Endothelial cell (in vitro differentiated cells): ENCODE results near the gene TIMELESS. TPM values are rescaled to one million over a fixed set of nuclear protein-coding genes. Genes with fewer than 3 reads are reported as not detected.

Experiments used
- DNase-seq: peaks from one replicate; pipeline ENCODE4 v3.0.0; 2021; ENCODE audit warnings: low spot score
- H3K27ac Mint-ChIP-seq: one replicate; pipeline ENCODE4 v1.8.0; 2021; ENCODE audit warnings: mixed read lengths, inconsistent platforms; ENCODE audit not compliant: unreplicated experiment
- H3K27me3 Mint-ChIP-seq: one replicate; pipeline ENCODE4 v1.8.0; 2021; ENCODE audit warnings: mild to moderate bottlenecking, moderate library complexity, mixed read lengths, inconsistent platforms; ENCODE audit not compliant: unreplicated experiment
- H3K36me3 Mint-ChIP-seq: one replicate; pipeline ENCODE4 v1.8.0; 2021; ENCODE audit warnings: mild to moderate bottlenecking, low read depth, mixed read lengths, inconsistent platforms; ENCODE audit not compliant: unreplicated experiment
- H3K4me1 Mint-ChIP-seq: one replicate; pipeline ENCODE4 v1.8.0; 2021; ENCODE audit warnings: mild to moderate bottlenecking, mixed read lengths, inconsistent platforms; ENCODE audit not compliant: unreplicated experiment
- H3K4me3 Mint-ChIP-seq: one replicate; pipeline ENCODE4 v1.8.0; 2021; ENCODE audit warnings: mild to moderate bottlenecking, mixed read lengths, inconsistent platforms; ENCODE audit not compliant: unreplicated experiment
- H3K9me3 Mint-ChIP-seq: one replicate; pipeline ENCODE4 v1.8.0; 2021; ENCODE audit warnings: mixed read lengths, inconsistent platforms; ENCODE audit not compliant: unreplicated experiment
- CTCF ChIP-seq: fragments of 200-600 bp; sonication (generic); IDR thresholded peaks from one replicate; pipeline ENCODE4 v1.5.0; 2021; ENCODE audit warnings: antibody characterized with exemption; ENCODE audit not compliant: unreplicated experiment
- total RNA-seq: library from RNA; stranded (reverse); fragmentation: NEBNext Ultra II Directional; extraction: Animal tissue kit (Norgen Biotek cat#: 25700); gene quantifications from one replicate; pipeline ENCODE4 v1.2.1, GENCODE V29; 2021; ENCODE audit not compliant: unreplicated experiment

The TIMELESS gene
- total RNA-seq, 1 donor from 2014 or later = 34.2 TPM

- no peak for TF ChIP-seq CTCF
- Mint-ChIP-seq H3K27ac (no peak overlapping the region), H3K27me3 (peaks cover 4% of the 10 kb centered on the region), H3K9me3 (no peaks in the 10 kb centered on the region), H3K36me3 (peaks cover 4% of the 10 kb centered on the region), H3K4me1 (no peaks in the 10 kb centered on the region), H3K4me3 (no peak overlapping the region)
- DNase-seq = no peak
Measured at GRCh38 chr12:56479625-56480024, 30.4 kb upstream of the TIMELESS start.

GRCh38 chr12:56477521-56478225 is 28.4 kb upstream of the TIMELESS start:
- Mint-ChIP-seq H3K27me3 (peaks cover 4% of the 10 kb centered on the region), H3K27ac (no peak overlapping the region), H3K36me3 (peaks cover 4% of the 10 kb centered on the region), H3K4me1 (no peaks in the 10 kb centered on the region), H3K9me3 (no peaks in the 10 kb centered on the region), H3K4me3 (no peak overlapping the region)
- no peak for TF ChIP-seq CTCF
- DNase-seq = no peak

- no peaks in the 10 kb centered on the region for H3K4me1 Mint-ChIP-seq
- H3K27ac Mint-ChIP-seq = no peak overlapping the region
- no peak for TF ChIP-seq CTCF
- H3K4me3 Mint-ChIP-seq = no peak overlapping the region
- H3K27me3 Mint-ChIP-seq = peaks cover 4% of the 10 kb centered on the region
- DNase-seq = no peak
- peaks cover 4% of the 10 kb centered on the region for H3K36me3 Mint-ChIP-seq
- H3K9me3 Mint-ChIP-seq = no peaks in the 10 kb centered on the region
Measured at GRCh38 chr12:56476972-56477432, 27.8 kb upstream of the TIMELESS start.

- TF ChIP-seq CTCF = no peak
- peaks cover 4% of the 10 kb centered on the region for H3K36me3 Mint-ChIP-seq
- H3K4me3 Mint-ChIP-seq = no peak overlapping the region
- H3K4me1 Mint-ChIP-seq = no peaks in the 10 kb centered on the region
- peaks cover 4% of the 10 kb centered on the region for H3K27me3 Mint-ChIP-seq
- no peak overlapping the region for H3K27ac Mint-ChIP-seq
- H3K9me3 Mint-ChIP-seq = no peaks in the 10 kb centered on the region
- DNase-seq = no peak
Measured at GRCh38 chr12:56476143-56476542, 26.9 kb upstream of the TIMELESS start.

- Mint-ChIP-seq H3K27me3 (peaks cover 7% of the 10 kb centered on the region), H3K36me3 (peaks cover 8% of the 10 kb centered on the region), H3K4me3 (no peak overlapping the region), H3K27ac (no peak overlapping the region), H3K4me1 (peaks cover 6% of the 10 kb centered on the region), H3K9me3 (no peaks in the 10 kb centered on the region)
- no peak for DNase-seq
- no peak for TF ChIP-seq CTCF
Measured at GRCh38 chr12:56474389-56474788, 25.2 kb upstream of the TIMELESS start.
